Measurements from ENCODE around the gene MRPL39.

- TF ChIP-seq ARNTL (CRISPR knock-in tag; IDR thresholded peaks at IDR 0.05; ENCODE audit: borderline replicate concordance, low read depth) (no peak), ZFP3 (CRISPR knock-in tag; IDR thresholded peaks at IDR 0.05) (no peak)
These were observed 37.6 kb downstream of the MRPL39 start for GRCh38 chr21:25569711-25570110.

All from SK-N-SH treated with all-trans-retinoic acid at 6 μM for 48 hours (cell line).